ENCODE results near the gene SAA2. TPM values are rescaled to one million over a fixed set of nuclear protein-coding genes. Genes with fewer than 3 reads are reported as not detected.

Gene SAA2
- total and polyA plus RNA-seq, 10 of the 15 experiments (the other 5 are each of a cell fraction or from before 2014, with no cell fraction given) = 0.18 to 4.1 (median 0.28) TPM; not detected in 2

DNA sequence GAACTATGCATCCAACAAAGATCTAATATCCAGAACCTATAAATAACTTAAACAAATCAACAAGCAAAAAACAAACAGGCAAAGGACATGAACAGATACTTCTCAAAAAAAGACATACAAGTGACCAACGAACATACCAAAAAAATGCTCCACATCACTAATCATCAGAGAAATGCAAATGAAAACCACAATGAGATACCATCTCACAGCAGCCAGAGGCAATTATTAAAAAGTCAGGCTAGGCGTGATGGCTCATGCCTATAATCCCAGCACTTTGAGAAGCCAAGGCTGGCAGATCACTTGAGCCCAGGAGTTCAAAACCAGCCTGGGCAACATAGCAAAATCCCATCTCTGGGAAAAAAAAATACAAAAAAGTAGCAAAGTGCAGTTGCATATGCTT is 22.6 kb downstream of the SAA2 start:
- Histone ChIP-seq H4K20me1 (ENCODE audit: control insufficient read depth, insufficient read depth) (no peaks in the 10 kb centered on the region), H3K79me2 (ENCODE audit: control insufficient read depth, insufficient read depth, low read length) (no peaks in the 10 kb centered on the region), H3K4me2 (ENCODE audit: control insufficient read depth, insufficient read depth) (no peak overlapping the region), H3K4me3 (no peak overlapping the region), H3K4me1 (ENCODE audit: control insufficient read depth, insufficient read depth, low read length) (peaks cover 8% of the 10 kb centered on the region), H2AFZ (ENCODE audit: control insufficient read depth, low read depth, low read length) (no peak overlapping the region), H3K27me3 (replicated peaks in 1 of 2; ENCODE audit: control insufficient read depth in 2 of 2, insufficient read depth in 2 of 2, low read length in 1 of 2) (no peaks in the 10 kb centered on the region), H3K9me3 (replicated peaks; ENCODE audit: control insufficient read depth, insufficient read depth, low read length) (no peaks in the 10 kb centered on the region; the same call in 2 of the 3 replicates), H3K9ac (ENCODE audit: control insufficient read depth, insufficient read depth, low read length) (no peak overlapping the region), H3K36me3 (ENCODE audit: control insufficient read depth in 2 of 2, insufficient read depth in 2 of 2, low read length in 1 of 2) (no peaks in the 10 kb centered on the region), H3K27ac (ENCODE audit: control insufficient read depth, insufficient read depth) (no peak overlapping the region)
- ATAC-seq = no peak
- ChIA-PET CTCF (interaction anchor here (1.6 kb wide), 1 partner anchor 9 kb away, joined by 4 read pairs; no protein-coding TSS in a partner anchor), POLR2A (no interaction called here), SMC1A (ENCODE audit: uncharacterized antibody, unreplicated experiment) (interaction anchor here (1.0 kb wide), 1 partner anchor 18 kb away, joined by 3 read pairs; no protein-coding TSS in a partner anchor), RAD21 (ENCODE audit: unreplicated experiment) (no interaction called here)
- no peak for TF ChIP-seq SP1 (IDR thresholded peaks at IDR 0.05; ENCODE audit: low read depth, low read length)
- TF ChIP-seq JUND (IDR thresholded peaks at IDR 0.05; ENCODE audit: low read depth, low read length) = no peak
- TF ChIP-seq ZNF274 (IDR thresholded peaks at IDR 0.05; ENCODE audit: insufficient read depth, insufficient read length) = no peak
- intact Hi-C loops (cut with micrococcal nuclease; ENCODE audit: unreplicated experiment) = no loop called here
- no peak for DNase-seq (ENCODE audit: low read depth, low spot score)
- in situ Hi-C loops (cut with MboI) = no loop called here
- no peak for FAIRE-seq
- 47% methylated on average over 2 of the region's 2 CpGs for WGBS (ENCODE audit: insufficient coverage, insufficient replicate concordance, low lambda C conversion rate, missing lambda C conversion rate)
- no TSS peak for BruUV-seq (replicated peaks)

DNA sequence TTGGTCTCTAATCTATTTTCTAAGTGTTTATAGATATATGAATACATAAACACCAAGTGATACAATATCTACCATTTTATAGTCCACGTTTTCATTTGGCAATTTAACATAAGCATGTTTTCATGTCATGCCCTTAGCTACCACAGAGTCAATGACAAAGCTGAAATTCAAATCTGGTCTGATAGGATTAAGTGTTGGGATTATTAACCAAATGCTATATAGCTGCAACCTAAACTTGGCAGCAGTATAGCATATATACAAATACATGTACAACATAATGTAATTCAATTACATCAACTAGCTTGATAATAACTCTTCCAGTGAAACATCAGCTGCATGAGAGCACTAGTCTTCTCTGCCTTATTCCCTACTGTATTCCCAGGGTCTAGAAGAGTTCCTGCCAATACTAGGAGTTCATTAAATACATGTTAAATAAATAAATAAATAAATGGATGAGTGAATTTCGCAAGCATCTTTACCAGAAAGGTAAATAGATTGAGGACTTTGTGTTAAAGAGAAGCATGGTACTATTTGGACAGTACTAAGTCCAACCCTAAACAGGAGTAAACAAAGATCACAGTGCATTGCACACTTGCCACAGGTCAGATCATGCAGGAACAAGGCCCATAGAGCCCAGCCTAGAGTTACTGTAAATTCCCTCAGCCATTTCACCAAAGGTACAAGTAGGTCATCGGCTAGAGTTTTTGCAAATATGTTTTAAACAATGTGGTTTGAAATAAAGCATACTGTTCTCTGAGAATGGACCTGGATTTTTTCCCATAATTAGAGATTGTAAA is 24.7 kb downstream of the SAA2 start:
- Histone ChIP-seq H3K4me1 (ENCODE audit: control insufficient read depth, insufficient read depth, low read length) (peaks cover 1% of the 10 kb centered on the region), H3K36me3 (ENCODE audit: control insufficient read depth in 2 of 2, insufficient read depth in 2 of 2, low read length in 1 of 2) (no peaks in the 10 kb centered on the region), H2AFZ (ENCODE audit: control insufficient read depth, low read depth, low read length) (no peak overlapping the region), H3K4me2 (ENCODE audit: control insufficient read depth, insufficient read depth) (no peak overlapping the region), H3K9me3 (replicated peaks; ENCODE audit: control insufficient read depth, insufficient read depth, low read length) (no peaks in the 10 kb centered on the region; the same call in 2 of the 3 replicates), H3K27me3 (replicated peaks in 1 of 2; ENCODE audit: control insufficient read depth in 2 of 2, insufficient read depth in 2 of 2, low read length in 1 of 2) (no peaks in the 10 kb centered on the region), H4K20me1 (ENCODE audit: control insufficient read depth, insufficient read depth) (no peaks in the 10 kb centered on the region), H3K4me3 (no peak overlapping the region), H3K27ac (ENCODE audit: control insufficient read depth, insufficient read depth) (no peak overlapping the region), H3K9ac (ENCODE audit: control insufficient read depth, insufficient read depth, low read length) (no peak overlapping the region), H3K79me2 (ENCODE audit: control insufficient read depth, insufficient read depth, low read length) (no peaks in the 10 kb centered on the region)
- BruUV-seq (replicated peaks) = no TSS peak
- FAIRE-seq (no peak), DNase-seq (ENCODE audit: low read depth, low spot score) (no peak), ATAC-seq (no peak)
- ChIA-PET SMC1A (ENCODE audit: uncharacterized antibody, unreplicated experiment) (interaction anchor here (1.2 kb wide), 1 partner anchor 72 kb away, joined by 3 read pairs; no protein-coding TSS in a partner anchor), CTCF (interaction anchor here (0.6 to 1.6 kb wide), 2 partner anchors 153 to 245 kb away, joined by 3 to 4 read pairs; no protein-coding TSS in a partner anchor), RAD21 (ENCODE audit: unreplicated experiment) (no interaction called here), POLR2A (no interaction called here)
- in situ Hi-C loops (cut with MboI) (no loop called here), intact Hi-C loops (cut with micrococcal nuclease; ENCODE audit: unreplicated experiment) (no loop called here)
- WGBS (ENCODE audit: insufficient coverage, insufficient replicate concordance, low lambda C conversion rate, missing lambda C conversion rate) = 45% methylated on average over 3 of the region's 3 CpGs
- TF ChIP-seq SPI1 (IDR thresholded peaks at IDR 0.05; ENCODE audit: borderline replicate concordance, insufficient read depth, low read depth, low read length) = no peak
- no peak for TF ChIP-seq YY1 (IDR thresholded peaks at IDR 0.05; ENCODE audit: low read depth, low read length)
- TF ChIP-seq ASH2L (IDR thresholded peaks at IDR 0.05; ENCODE audit: borderline replicate concordance, low read depth) = no peak
- no peak for TF ChIP-seq TCF12 (IDR thresholded peaks at IDR 0.05; ENCODE audit: low read depth, low read length)
- no peak for TF ChIP-seq BRCA1 (IDR thresholded peaks at IDR 0.05; ENCODE audit: low read depth, low read length)
- TF ChIP-seq, protein P1, sequence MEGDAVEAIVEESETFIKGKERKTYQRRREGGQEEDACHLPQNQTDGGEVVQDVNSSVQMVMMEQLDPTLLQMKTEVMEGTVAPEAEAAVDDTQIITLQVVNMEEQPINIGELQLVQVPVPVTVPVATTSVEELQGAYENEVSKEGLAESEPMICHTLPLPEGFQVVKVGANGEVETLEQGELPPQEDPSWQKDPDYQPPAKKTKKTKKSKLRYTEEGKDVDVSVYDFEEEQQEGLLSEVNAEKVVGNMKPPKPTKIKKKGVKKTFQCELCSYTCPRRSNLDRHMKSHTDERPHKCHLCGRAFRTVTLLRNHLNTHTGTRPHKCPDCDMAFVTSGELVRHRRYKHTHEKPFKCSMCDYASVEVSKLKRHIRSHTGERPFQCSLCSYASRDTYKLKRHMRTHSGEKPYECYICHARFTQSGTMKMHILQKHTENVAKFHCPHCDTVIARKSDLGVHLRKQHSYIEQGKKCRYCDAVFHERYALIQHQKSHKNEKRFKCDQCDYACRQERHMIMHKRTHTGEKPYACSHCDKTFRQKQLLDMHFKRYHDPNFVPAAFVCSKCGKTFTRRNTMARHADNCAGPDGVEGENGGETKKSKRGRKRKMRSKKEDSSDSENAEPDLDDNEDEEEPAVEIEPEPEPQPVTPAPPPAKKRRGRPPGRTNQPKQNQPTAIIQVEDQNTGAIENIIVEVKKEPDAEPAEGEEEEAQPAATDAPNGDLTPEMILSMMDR (IDR thresholded peaks at IDR 0.05 in 2 of 3, conservative IDR thresholded peaks at IDR 0.05 in 1 of 3; ENCODE audit: control insufficient read depth in 2 of 3, extremely low read depth in 1 of 3, insufficient read depth in 1 of 3, low read depth in 3 of 3, low read length in 3 of 3) = no peak
- TF ChIP-seq SRF (IDR thresholded peaks at IDR 0.05; ENCODE audit: low read depth in 2 of 2, low read length in 2 of 2) = no peak
- TF ChIP-seq, protein P2, sequence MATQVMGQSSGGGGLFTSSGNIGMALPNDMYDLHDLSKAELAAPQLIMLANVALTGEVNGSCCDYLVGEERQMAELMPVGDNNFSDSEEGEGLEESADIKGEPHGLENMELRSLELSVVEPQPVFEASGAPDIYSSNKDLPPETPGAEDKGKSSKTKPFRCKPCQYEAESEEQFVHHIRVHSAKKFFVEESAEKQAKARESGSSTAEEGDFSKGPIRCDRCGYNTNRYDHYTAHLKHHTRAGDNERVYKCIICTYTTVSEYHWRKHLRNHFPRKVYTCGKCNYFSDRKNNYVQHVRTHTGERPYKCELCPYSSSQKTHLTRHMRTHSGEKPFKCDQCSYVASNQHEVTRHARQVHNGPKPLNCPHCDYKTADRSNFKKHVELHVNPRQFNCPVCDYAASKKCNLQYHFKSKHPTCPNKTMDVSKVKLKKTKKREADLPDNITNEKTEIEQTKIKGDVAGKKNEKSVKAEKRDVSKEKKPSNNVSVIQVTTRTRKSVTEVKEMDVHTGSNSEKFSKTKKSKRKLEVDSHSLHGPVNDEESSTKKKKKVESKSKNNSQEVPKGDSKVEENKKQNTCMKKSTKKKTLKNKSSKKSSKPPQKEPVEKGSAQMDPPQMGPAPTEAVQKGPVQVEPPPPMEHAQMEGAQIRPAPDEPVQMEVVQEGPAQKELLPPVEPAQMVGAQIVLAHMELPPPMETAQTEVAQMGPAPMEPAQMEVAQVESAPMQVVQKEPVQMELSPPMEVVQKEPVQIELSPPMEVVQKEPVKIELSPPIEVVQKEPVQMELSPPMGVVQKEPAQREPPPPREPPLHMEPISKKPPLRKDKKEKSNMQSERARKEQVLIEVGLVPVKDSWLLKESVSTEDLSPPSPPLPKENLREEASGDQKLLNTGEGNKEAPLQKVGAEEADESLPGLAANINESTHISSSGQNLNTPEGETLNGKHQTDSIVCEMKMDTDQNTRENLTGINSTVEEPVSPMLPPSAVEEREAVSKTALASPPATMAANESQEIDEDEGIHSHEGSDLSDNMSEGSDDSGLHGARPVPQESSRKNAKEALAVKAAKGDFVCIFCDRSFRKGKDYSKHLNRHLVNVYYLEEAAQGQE (IDR thresholded peaks at IDR 0.05; ENCODE audit: low read depth, low read length) = no peak
